ENCODE results near the gene TRUB2.

- no peak for TF ChIP-seq CTCF (IDR thresholded peaks at IDR 0.05)
- TF ChIP-seq EZH2 (IDR thresholded peaks at IDR 0.05): no peak
- TF ChIP-seq EZH2phosphoT487 (IDR thresholded peaks at IDR 0.05): no peak
These were observed 20.9 kb upstream of the TRUB2 start for GRCh38 chr9:128342971-128343680.
